H1 (cell line): ENCODE results near the gene BCAR3. TPM values are rescaled to one million over a fixed set of nuclear protein-coding genes. Genes with fewer than 3 reads are reported as not detected.

Source experiments
- CTCF ChIA-PET: fragments of 300-600 bp; sonication (Branson Sonifier 250); formaldehyde crosslinking; loops from one replicate; lab custom pipeline; 2021; ENCODE audit not compliant: partially characterized antibody; lab: Charles Lee
- POLR2A ChIA-PET: fragments of 300-600 bp; sonication (Branson Sonifier 250); formaldehyde crosslinking; loops from one replicate; lab custom pipeline; 2021; ENCODE audit warnings: inconsistent platforms; ENCODE audit not compliant: partially characterized antibody; lab: Charles Lee
- DNase-seq, 2 experiments: peaks; one replicate each; pipeline versions ENCODE4 v3.0.0 to v3.0.0-alpha.2; 2010 to 2022; ENCODE audit warnings: low spot score in 2 of 2, low read depth in 1 of 2, mixed read lengths in 1 of 2
- FAIRE-seq: peaks from 2 replicates; lab custom pipeline; 2011; peaks lifted over from hg19 to GRCh38; lab: Jason Lieb, UNC
- H2AFZ ChIP-seq: 2 replicates; pipeline ENCODE4 v1.8.1; 2012; ENCODE audit warnings: low read length, inconsistent platforms
- H2AK5ac ChIP-seq: 2 replicates; pipeline ENCODE4 v1.6.1; 2013; ENCODE audit warnings: low read depth, low read length
- H2BK120ac ChIP-seq: replicated peaks from 2 replicates; pipeline ENCODE3; 2013; ENCODE audit warnings: low read depth, low read length, inconsistent platforms
- H2BK12ac ChIP-seq: 2 replicates; pipeline ENCODE4 v1.6.1; 2013; ENCODE audit warnings: low read depth, low read length
- H2BK15ac ChIP-seq: 2 replicates; pipeline ENCODE4 v1.6.1; 2013; ENCODE audit warnings: low read length
- H2BK20ac ChIP-seq: 2 replicates; pipeline ENCODE4 v1.6.1; 2013; ENCODE audit warnings: low read length
- H2BK5ac ChIP-seq: 2 replicates; pipeline ENCODE4 v1.6.1; 2013; ENCODE audit warnings: low read depth, low read length
- H3K14ac ChIP-seq: 2 replicates; pipeline ENCODE4 v1.6.1; 2013; ENCODE audit warnings: inconsistent platforms; ENCODE audit not compliant: insufficient read length
- H3K18ac ChIP-seq: 2 replicates; pipeline ENCODE4 v1.6.1; 2013; ENCODE audit warnings: low read length; ENCODE audit errors: extremely low read depth
- H3K23ac ChIP-seq: 2 replicates; pipeline ENCODE4 v1.6.1; 2013; ENCODE audit warnings: inconsistent platforms; ENCODE audit not compliant: insufficient read length
- H3K23me2 ChIP-seq: 2 replicates; pipeline ENCODE4 v1.6.1; 2013; ENCODE audit warnings: low read depth, low read length
- H3K27ac ChIP-seq: 2 replicates; pipeline ENCODE4 v1.6.1; 2011; ENCODE audit warnings: low read depth, low read length, inconsistent platforms
- H3K27me3 ChIP-seq, 4 experiments: replicated peaks in 1 of 4; 1 replicate in 1 of 4; 2 replicates in 3 of 4; pipeline versions ENCODE4 v1.6.1 to v1.8.1; 2011 to 2013; ENCODE audit warnings: low read length in 3 of 4, mild to moderate bottlenecking in 3 of 4, inconsistent platforms in 2 of 4, mixed read lengths in 2 of 4, moderate library complexity in 1 of 4; ENCODE audit not compliant: control insufficient read depth in 3 of 4, insufficient read depth in 3 of 4; ENCODE audit errors: extremely low read depth in 1 of 4
- H3K36me3 ChIP-seq, 4 experiments: 2 replicates each; pipeline versions ENCODE4 v1.6.1 to v1.8.1; 2011 to 2013; ENCODE audit warnings: mild to moderate bottlenecking in 4 of 4, low read length in 3 of 4, moderate library complexity in 2 of 4, control low read depth in 1 of 4, inconsistent platforms in 1 of 4; ENCODE audit not compliant: insufficient read depth in 4 of 4, control insufficient read depth in 2 of 4
- H3K4ac ChIP-seq: replicated peaks from 2 replicates; pipeline ENCODE3; 2013; ENCODE audit warnings: low read length, low read depth, mixed read lengths, inconsistent platforms; ENCODE audit not compliant: insufficient read length
- H3K4me1 ChIP-seq, 4 experiments: replicated peaks in 1 of 4; 1 replicate in 1 of 4; 2 replicates in 3 of 4; pipeline versions ENCODE4 v1.6.1 to v1.8.1; 2011 to 2013; ENCODE audit warnings: low read length in 3 of 4, inconsistent platforms in 2 of 4, mixed read lengths in 1 of 4; ENCODE audit not compliant: insufficient read depth in 4 of 4, control insufficient read depth in 3 of 4
- H3K4me2 ChIP-seq, 2 experiments: 2 replicates each; pipeline versions ENCODE4 v1.6.1 to v1.8.1; 2011 to 2013; ENCODE audit warnings: low read depth in 2 of 2, low read length in 2 of 2, control low read depth in 1 of 2, inconsistent platforms in 1 of 2, mild to moderate bottlenecking in 1 of 2; ENCODE audit not compliant: insufficient read depth in 1 of 2
- H3K4me3 ChIP-seq, 4 experiments: fragments of 200-600, 300-600 bp in 1 of 4; sonication (generic), shearing (Covaris generic), sonication (Bioruptor Twin) in 1 of 4; 2 replicates each; pipeline versions ENCODE4 v1.5.1 to v1.8.1; 2011 to 2016; ENCODE audit warnings: low read length in 4 of 4, low read depth in 3 of 4, control low read depth in 2 of 4, inconsistent platforms in 2 of 4, mild to moderate bottlenecking in 2 of 4, mixed read lengths in 1 of 4, moderate library complexity in 1 of 4; ENCODE audit not compliant: insufficient read depth in 2 of 4; ENCODE audit errors: extremely low read depth in 1 of 4
- H3K56ac ChIP-seq: replicated peaks from 2 replicates; pipeline ENCODE3; 2013; ENCODE audit warnings: low read depth, mild to moderate bottlenecking, mixed read lengths, low read length, inconsistent platforms; ENCODE audit not compliant: insufficient read length
- H3K79me1 ChIP-seq: 2 replicates; pipeline ENCODE4 v1.6.1; 2013; ENCODE audit warnings: low read depth, low read length, control low read depth
- H3K79me2 ChIP-seq, 2 experiments: 2 replicates each; pipeline versions ENCODE4 v1.6.1 to v1.8.1; 2012 to 2013; ENCODE audit warnings: low read length in 2 of 2, mild to moderate bottlenecking in 2 of 2, inconsistent platforms in 1 of 2; ENCODE audit not compliant: insufficient read depth in 2 of 2, control insufficient read depth in 1 of 2
- H3K9ac ChIP-seq, 4 experiments: replicated peaks in 1 of 4; 1 replicate in 1 of 4; 2 replicates in 3 of 4; pipeline versions ENCODE4 v1.6.1 to v1.8.1; 2011 to 2013; ENCODE audit warnings: low read depth in 3 of 4, low read length in 3 of 4, control low read depth in 2 of 4, mild to moderate bottlenecking in 2 of 4, moderate library complexity in 2 of 4, inconsistent platforms in 1 of 4; ENCODE audit errors: extremely low read depth in 1 of 4
- H3K9me3 ChIP-seq, 2 experiments: 2 replicates each; pipeline versions ENCODE4 v1.6.1 to v1.8.1; 2012 to 2013; ENCODE audit warnings: mild to moderate bottlenecking in 2 of 2, moderate library complexity in 2 of 2, control low read depth in 1 of 2, inconsistent platforms in 1 of 2, low read depth in 1 of 2, low read length in 1 of 2, mixed read lengths in 1 of 2; ENCODE audit not compliant: insufficient read depth in 2 of 2
- H4K20me1 ChIP-seq, 2 experiments: replicated peaks in 1 of 2; 2 replicates each; pipeline versions ENCODE3 to v1.8.1; 2011 to 2013; ENCODE audit warnings: inconsistent platforms in 2 of 2, low read length in 2 of 2, mild to moderate bottlenecking in 1 of 2; ENCODE audit not compliant: insufficient read depth in 2 of 2, control insufficient read depth in 1 of 2
- H4K5ac ChIP-seq: 2 replicates; pipeline ENCODE4 v1.6.1; 2013; ENCODE audit warnings: low read length, low read depth, mixed read lengths, inconsistent platforms; ENCODE audit not compliant: insufficient read length
- H4K8ac ChIP-seq: 2 replicates; pipeline ENCODE4 v1.8.0; 2013; ENCODE audit warnings: mild to moderate bottlenecking, moderate library complexity, low read length, inconsistent platforms; ENCODE audit not compliant: insufficient read depth; ENCODE audit errors: extremely low read depth
- H4K91ac ChIP-seq: replicated peaks from 2 replicates; pipeline ENCODE3; 2013; ENCODE audit warnings: low read length, mixed read lengths, inconsistent platforms; ENCODE audit not compliant: insufficient read length
- CBX5 ChIP-seq: fragments of 300-800, 300-1000 bp; sonication (generic); IDR thresholded peaks from 2 replicates; pipeline ENCODE4 v1.7.1; 2016; ENCODE audit warnings: antibody characterized with exemption, low read length, low read depth
- CHD1 ChIP-seq: IDR thresholded peaks from 2 replicates; pipeline ENCODE4 v1.6.1; 2012; ENCODE audit warnings: low read depth, low read length, improper control_type of control experiment
- JUND ChIP-seq: IDR thresholded peaks from 2 replicates; pipeline ENCODE4 v1.6.1; 2011; ENCODE audit warnings: mild to moderate bottlenecking, improper control_type of control experiment, low read length
- SP2 ChIP-seq: IDR thresholded peaks from 2 replicates; pipeline ENCODE4 v1.6.1; 2012; ENCODE audit warnings: mild to moderate bottlenecking, low read length, inconsistent platforms
- TAF1 ChIP-seq: IDR thresholded peaks from 2 replicates; pipeline ENCODE4 v1.6.1; 2011; ENCODE audit warnings: mild to moderate bottlenecking, low read depth, low read length
- WGBS, 2 experiments: shearing (Covaris generic) in 1 of 2; methylation state at CpG; one replicate each; pipeline versions ENCODE4 v1.1.6 to v1.1.7; 2013 to 2015; ENCODE audit warnings: low lambda C conversion rate in 2 of 2, mixed read lengths in 2 of 2, inconsistent platforms in 1 of 2, low coverage in 1 of 2, missing lambda C conversion rate in 1 of 2; ENCODE audit not compliant: insufficient replicate concordance in 2 of 2, insufficient coverage in 1 of 2, insufficient read length in 1 of 2; ENCODE audit errors: extremely low coverage in 1 of 2, missing lambda C conversion rate in 1 of 2; 5-methylcytosine and 5-hydroxymethylcytosine counted together
- polyA plus RNA-seq, 7 experiments: library from polyadenylated mRNA; depleted of rRNA in 3 of 7; stranded (reverse) in 5 of 7; unstranded in 2 of 7; fragments of >200 nt in 5 of 7; fragments of 200-250 nt in 2 of 7; gene quantifications; 1 replicate in 5 of 7; 2 replicates in 1 of 7; 4 replicates in 1 of 7; pipeline versions ENCODE4 v1.2.1 to v1.2.3, GENCODE V29; 2011 to 2013; ENCODE audit warnings: missing spikeins in 2 of 7, mixed read lengths in 2 of 7
- total RNA-seq: library from RNA; stranded (reverse); fragmentation: NEBNext Ultra II Directional; extraction: Animal tissue kit (Norgen Biotek cat#: 25700); gene quantifications from 2 replicates; pipeline ENCODE4 v1.2.1, GENCODE V29; 2021

BCAR3 gene
- total and polyA plus RNA-seq, 2 of the 8 experiments (the other 6 are each of a cell fraction or from before 2014, with no cell fraction given): 5.6 to 9.2 TPM

GRCh38 chr1:93614541-93614940 is 67.1 kb downstream of the BCAR3 start:
- H3K9ac ChIP-seq: no peak overlapping the region
- no peaks in the 10 kb centered on the region for H3K36me3 ChIP-seq
- peaks cover 20 to 36% (median 28%) of the 10 kb centered on the region in 4 experiments for H3K4me1 ChIP-seq

More at GRCh38 chr1:93614541-93614940, 67.1 kb downstream of the BCAR3 start:
- H2BK12ac ChIP-seq: peak overlapping the region; percentile 69; the same call in 1 of the 2 replicates
- no peaks in the 10 kb centered on the region for H4K20me1 ChIP-seq
- no peak overlapping the region; a peak in 1 of 4 replicates for H3K4me2 ChIP-seq
- no peak overlapping the region for H4K5ac ChIP-seq
- H3K27me3 ChIP-seq: no peaks in the 10 kb centered on the region
- WGBS, 2 experiments: 86% methylated on average over 7 of the region's 7 CpGs; no CpG with 5 or more reads in 1 of the 2 experiments
- no peak overlapping the region for H3K18ac ChIP-seq
- no peak overlapping the region for H4K91ac ChIP-seq
- H3K27ac ChIP-seq: no peak overlapping the region
- H2AK5ac ChIP-seq: peak overlapping the region; percentile 17; the same call in 1 of the 2 replicates
- no peak overlapping the region for H3K23ac ChIP-seq
- H3K23me2 ChIP-seq: no peaks in the 10 kb centered on the region
- FAIRE-seq: no peak
- H3K79me2 ChIP-seq: no peaks in the 10 kb centered on the region; a peak in 1 of 4 replicates
- no peak overlapping the region for H3K56ac ChIP-seq
- 0 out of 2 replicates have a peak overlapping the region, but pooled peaks have one; percentile 47 for H2BK15ac ChIP-seq
- H4K8ac ChIP-seq: no peak overlapping the region
- no peak overlapping the region for H2AFZ ChIP-seq
- no peak overlapping the region for H2BK5ac ChIP-seq
- POLR2A ChIA-PET: interaction anchor here (1.4 to 1.7 kb wide), 4 partner anchors 39 to 232 kb away, joined by 3 read pairs; partner anchors contain the start of gene BCAR3
- H3K9me3 ChIP-seq: no peaks in the 10 kb centered on the region
- no peak overlapping the region for H3K4ac ChIP-seq
- no peak for TF ChIP-seq SP2
- no peak for TF ChIP-seq TAF1
- no peak for TF ChIP-seq CBX5
- TF ChIP-seq CHD1: no peak
- TF ChIP-seq JUND: no peak
- TF ChIP-seq, all 59 proteins: peak for 0
- peak overlapping the region; percentile 7; the same call in 1 of the 2 replicates for H2BK20ac ChIP-seq
- peaks cover 6% of the 10 kb centered on the region; the same call in 1 of the 2 replicates for H3K79me1 ChIP-seq
- H3K4me3 ChIP-seq: no peak overlapping the region
- no peak for DNase-seq
- no peak overlapping the region for H2BK120ac ChIP-seq
- CTCF ChIA-PET: interaction anchor here (1.5 to 23.0 kb wide), 4 partner anchors 16 to 231 kb away, joined by 3 to 324 read pairs (median 17); no protein-coding TSS in a partner anchor
- no peak overlapping the region for H3K14ac ChIP-seq
